Measurements from ENCODE around the gene NFRKB.

- TF ChIP-seq EP300 (IDR thresholded peaks at IDR 0.05) (no peak), CTCF (IDR thresholded peaks at IDR 0.05) (no peak), POLR2AphosphoS5 (IDR thresholded peaks at IDR 0.05) (no peak), POLR2A (IDR thresholded peaks at IDR 0.05) (no peak)
Measured at GRCh38 chr11:129856036-129856435, 39.3 kb downstream of the NFRKB start.
